Hepatocyte (in vitro differentiated cells): ENCODE results near the gene FSTL3.

Experiments used
- EZH2 ChIP-seq: fragments of 200-600 bp; sonication (generic); IDR thresholded peaks from 2 replicates; pipeline ENCODE4 v1.6.1; 2016; ENCODE audit warnings: antibody characterized with exemption, mild to moderate bottlenecking, borderline replicate concordance
- EZH2phosphoT487 ChIP-seq: fragments of 200-600 bp; sonication (generic); IDR thresholded peaks from one replicate; pipeline ENCODE4 v1.6.1; 2018; ENCODE audit warnings: antibody characterized with exemption, mild to moderate bottlenecking, low read depth, moderate library complexity; ENCODE audit not compliant: unreplicated experiment, severe bottlenecking
- TF ChIP-seq, protein P1 (sequence below): fragments of 200-600 bp; sonication (generic); IDR thresholded peaks from 2 replicates; pipeline ENCODE4 v1.5.1; 2016; ENCODE audit warnings: antibody characterized with exemption, mild to moderate bottlenecking; ENCODE audit not compliant: poor library complexity

GRCh38 chr19:664913-665443 lies 11.2 kb upstream of the FSTL3 start:
- TF ChIP-seq, protein P1, sequence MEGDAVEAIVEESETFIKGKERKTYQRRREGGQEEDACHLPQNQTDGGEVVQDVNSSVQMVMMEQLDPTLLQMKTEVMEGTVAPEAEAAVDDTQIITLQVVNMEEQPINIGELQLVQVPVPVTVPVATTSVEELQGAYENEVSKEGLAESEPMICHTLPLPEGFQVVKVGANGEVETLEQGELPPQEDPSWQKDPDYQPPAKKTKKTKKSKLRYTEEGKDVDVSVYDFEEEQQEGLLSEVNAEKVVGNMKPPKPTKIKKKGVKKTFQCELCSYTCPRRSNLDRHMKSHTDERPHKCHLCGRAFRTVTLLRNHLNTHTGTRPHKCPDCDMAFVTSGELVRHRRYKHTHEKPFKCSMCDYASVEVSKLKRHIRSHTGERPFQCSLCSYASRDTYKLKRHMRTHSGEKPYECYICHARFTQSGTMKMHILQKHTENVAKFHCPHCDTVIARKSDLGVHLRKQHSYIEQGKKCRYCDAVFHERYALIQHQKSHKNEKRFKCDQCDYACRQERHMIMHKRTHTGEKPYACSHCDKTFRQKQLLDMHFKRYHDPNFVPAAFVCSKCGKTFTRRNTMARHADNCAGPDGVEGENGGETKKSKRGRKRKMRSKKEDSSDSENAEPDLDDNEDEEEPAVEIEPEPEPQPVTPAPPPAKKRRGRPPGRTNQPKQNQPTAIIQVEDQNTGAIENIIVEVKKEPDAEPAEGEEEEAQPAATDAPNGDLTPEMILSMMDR = peak; percentile 98
- TF ChIP-seq EZH2 = no peak
- no peak for TF ChIP-seq EZH2phosphoT487
